K562 (cell line): ENCODE data around the gene ZNF598. TPM values are rescaled to one million over a fixed set of nuclear protein-coding genes. Genes with fewer than 3 reads are reported as not detected.
A peak's percentile ranks its signal among the peaks of the same experiment; 100 is the strongest.

Source experiments
- ATF2 ChIP-seq: sonication (generic); formaldehyde crosslinking; IDR thresholded peaks from 2 replicates; pipeline ENCODE4 v1.8.1; 2022; ENCODE audit warnings: missing genetic modification reagents
- CC2D1A ChIP-seq: fragments of 450-650 bp; IDR thresholded peaks from 2 replicates; pipeline ENCODE4 v1.6.1; 2017; ENCODE audit warnings: mild to moderate bottlenecking
- CREB1 ChIP-seq, 2 experiments: sonication (generic) in 1 of 2; formaldehyde crosslinking in 1 of 2; IDR thresholded peaks; 2 replicates each; pipeline versions ENCODE4 v1.6.1 to v1.8.0; 2012 to 2022; ENCODE audit warnings: inconsistent platforms in 1 of 2, mild to moderate bottlenecking in 1 of 2, missing genetic modification reagents in 1 of 2, moderate library complexity in 1 of 2
- CREM ChIP-seq: IDR thresholded peaks from 2 replicates; pipeline ENCODE4 v1.6.1; 2014; ENCODE audit warnings: antibody characterized with exemption, low read depth
- DEAF1 ChIP-seq: fragments of 450-650 bp; formaldehyde crosslinking; IDR thresholded peaks from 2 replicates; pipeline ENCODE4 v1.4.0; 2020; ENCODE audit warnings: mild to moderate bottlenecking, moderate library complexity
- EZH2 ChIP-seq: IDR thresholded peaks from 2 replicates; pipeline ENCODE4 v1.6.1; 2012; ENCODE audit warnings: low read depth, mild to moderate bottlenecking, inconsistent platforms, low read length, borderline replicate concordance
- HINFP ChIP-seq: fragments of 450-650 bp; conservative IDR thresholded peaks from 2 replicates; pipeline ENCODE4 v1.6.1; 2016; ENCODE audit warnings: missing genetic modification characterization, low read depth, mild to moderate bottlenecking, control low read depth, missing compliant biosample characterization
- HMBOX1 ChIP-seq: sonication (generic); IDR thresholded peaks from 2 replicates; pipeline ENCODE4 v1.6.1; 2016
- IRF9 ChIP-seq: fragments of 450-650 bp; IDR thresholded peaks from 2 replicates; pipeline ENCODE4 v1.6.1; 2016; ENCODE audit warnings: missing biosample characterization, missing genetic modification characterization
- KHSRP ChIP-seq: fragments of 450-650 bp; IDR thresholded peaks from 2 replicates; pipeline ENCODE4 v1.6.1; 2017
- MYC ChIP-seq, 2 experiments: fragments of 250-450 bp in 1 of 2; sonication (Bioruptor Pico) in 1 of 2; IDR thresholded peaks; 2 replicates each; pipeline versions ENCODE4 v1.5.1 to v1.6.1; 2012 to 2021; ENCODE audit warnings: low read depth in 2 of 2, borderline replicate concordance in 1 of 2, improper control_type of control experiment in 1 of 2, low read length in 1 of 2, mild to moderate bottlenecking in 1 of 2, moderate library complexity in 1 of 2
- NR4A1 ChIP-seq, 2 experiments: fragments of 250-450 bp in 1 of 2; fragments of 450-650 bp in 1 of 2; sonication (Bioruptor Pico) in 1 of 2; IDR thresholded peaks; 2 replicates each; pipeline versions ENCODE4 v1.4.0 to v1.6.1; 2016 to 2020; ENCODE audit warnings: mild to moderate bottlenecking in 2 of 2, missing compliant biosample characterization in 1 of 2, missing genetic modification characterization in 1 of 2, moderate library complexity in 1 of 2
- RBBP5 ChIP-seq: fragments of 200-600 bp; sonication (generic); IDR thresholded peaks from 2 replicates; pipeline ENCODE4 v1.6.1; 2012; ENCODE audit warnings: borderline replicate concordance, mild to moderate bottlenecking, low read length, control low read depth, inconsistent platforms; ENCODE audit not compliant: insufficient read depth, poor library complexity, severe bottlenecking
- SRSF7 ChIP-seq: fragments of 200-400 bp; formaldehyde crosslinking; optimal IDR thresholded peaks from 2 replicates; pipeline ENCODE3; 2017; ENCODE audit warnings: mild to moderate bottlenecking, low read depth, low read length
- TEAD2 ChIP-seq: fragments of 450-650 bp; IDR thresholded peaks from 2 replicates; pipeline ENCODE4 v1.6.1; 2016; ENCODE audit warnings: missing genetic modification characterization, control low read depth, missing compliant biosample characterization
- ZKSCAN1 ChIP-seq: fragments of 150-350 bp; IDR thresholded peaks from 2 replicates; pipeline ENCODE4 v1.6.1; 2016; ENCODE audit warnings: low read depth, low read length
- ZNF398 ChIP-seq: fragments of 250-450 bp; sonication (Bioruptor Pico); IDR thresholded peaks from 2 replicates; pipeline ENCODE4 v1.8.0; 2021; ENCODE audit warnings: moderate library complexity, mild to moderate bottlenecking, inconsistent platforms
- polyA plus RNA-seq, 8 experiments: library from polyadenylated mRNA; depleted of rRNA in 4 of 8; stranded (reverse) in 5 of 8; unstranded in 3 of 8; fragments of >200 nt; fragmentation: Nextera tagmentation in 2 of 8; fragmentation: Illumina TruSeq in 1 of 8; extraction: Ambion mirVana in 2 of 8; extraction: Trizol in 1 of 8; gene quantifications; 2 replicates each; pipeline versions ENCODE4 v1.2.1 to v1.2.3, GENCODE V29; 2011 to 2014; ENCODE audit warnings: inconsistent platforms in 1 of 8, missing spikeins in 1 of 8
- total RNA-seq, 7 experiments: library from RNA; depleted of rRNA in 6 of 7; stranded (reverse); fragments of >200 nt in 6 of 7; fragmentation: Illumina TruSeq in 2 of 7; extraction: Trizol in 2 of 7; gene quantifications; 2 replicates each; pipeline versions ENCODE4 v1.2.1 to v1.2.3, GENCODE V29; 2011 to 2021; ENCODE audit warnings: low replicate concordance in 1 of 7

The ZNF598 gene
- total and polyA plus RNA-seq, 9 of the 15 experiments (the other 6 are each of a cell fraction or from before 2014, with no cell fraction given), result 0.11 to 115 (median 29.6) TPM

GRCh38 chr16:1971796-1972489 is 37.7 kb downstream of the ZNF598 start, which contains the start of gene TBL3 (continued):
- TF ChIP-seq DEAF1 (CRISPR knock-in tag), result peak; percentile 27; the same call in 1 of the 2 replicates
- peak; percentile 94 for TF ChIP-seq ZKSCAN1
- peak; percentile 95 for TF ChIP-seq RBBP5
- TF ChIP-seq HINFP, result no peak
- TF ChIP-seq EZH2, result no peak
- peak; percentile 100 for TF ChIP-seq CREB1 (IDR thresholded peaks at IDR 0.05)
- peak; percentile 100 for TF ChIP-seq CREB1 (CRISPR knock-in tag; IDR thresholded peaks at IDR 0.05)
- no peak for TF ChIP-seq IRF9 (tag)
- TF ChIP-seq ATF2 (CRISPR knock-in tag), result no peak; the same call in 1 of the 2 replicates
- TF ChIP-seq SRSF7, result no peak
- TF ChIP-seq NR4A1 (CRISPR knock-in tag; IDR thresholded peaks at IDR 0.05), result 0 out of 2 replicates have a peak, but pooled peaks have one; percentile 52
- TF ChIP-seq NR4A1 (tag; IDR thresholded peaks at IDR 0.05), result no peak
- peak; percentile 97 for TF ChIP-seq MYC (IDR thresholded peaks at IDR 0.05; ENCODE audit: low read depth, low read length)
- 0 out of 2 replicates have a peak, but pooled peaks have one; percentile 48 for TF ChIP-seq MYC (CRISPR knock-in tag; IDR thresholded peaks at IDR 0.05; ENCODE audit: borderline replicate concordance, low read depth)
- peak; percentile 99 for TF ChIP-seq KHSRP
- TF ChIP-seq CC2D1A, result no peak
- peak; percentile 100 for TF ChIP-seq CREM
- no peak for TF ChIP-seq ZNF398
- TF ChIP-seq HMBOX1, result no peak; the same call in 1 of the 2 replicates
- TF ChIP-seq TEAD2 (tag), result no peak
